Uterus (tissue), 2 donors: ENCODE measurements around the gene ALOXE3.

Experiments used
- CTCF ChIP-seq, 4 experiments: fragments of 200-600 bp in 2 of 4; fragments of 450-650 bp in 2 of 4; sonication (generic) in 2 of 4; IDR thresholded peaks; one replicate each; pipeline ENCODE4 v1.5.1; 2016 to 2019; ENCODE audit warnings: antibody characterized with exemption in 4 of 4, mild to moderate bottlenecking in 2 of 4, moderate library complexity in 1 of 4
- POLR2A ChIP-seq, 2 donors: fragments of 450-650 bp; IDR thresholded peaks; one replicate each; pipeline ENCODE4 v1.6.1; 2016; ENCODE audit warnings: antibody characterized with exemption in 2 of 2, mild to moderate bottlenecking in 1 of 2, moderate library complexity in 1 of 2

GRCh38 chr17:8105957-8106398 lies 12.3 kb downstream of the ALOXE3 start:
- TF ChIP-seq POLR2A (IDR thresholded peaks at IDR 0.05) (no peak), CTCF (IDR thresholded peaks at IDR 0.05) (no peak)
